Omental fat pad (tissue), 4 donors: ENCODE results near the gene KRT85. TPM values are rescaled to one million over a fixed set of nuclear protein-coding genes. Genes with fewer than 3 reads are reported as not detected.

Experiments used
- ATAC-seq: fragments of 150-250 bp; one replicate; pipeline ENCODE4 v1.9.1; 2016; ENCODE audit warnings: mild to moderate bottlenecking, moderate library complexity; ENCODE audit not compliant: low FRiP score
- DNase-seq: peaks from one replicate; pipeline ENCODE4 v3.0.0-alpha.2; 2019; ENCODE audit warnings: low spot score
- CTCF ChIP-seq, 3 donors: fragments of 450-650 bp; IDR thresholded peaks; one replicate each; pipeline ENCODE4 v1.5.1; 2016 to 2017; ENCODE audit warnings: antibody characterized with exemption in 3 of 3, mild to moderate bottlenecking in 3 of 3, moderate library complexity in 2 of 3
- total RNA-seq, 4 donors: library from RNA; depleted of rRNA; stranded (reverse); fragments of >200 nt; gene quantifications; one replicate each; pipeline ENCODE4 v1.1.0, GENCODE V29; 2016

KRT85 gene
- total RNA-seq, 4 donors from 2014 or later: not detected

- TF ChIP-seq CTCF (IDR thresholded peaks at IDR 0.05): no peak
- ATAC-seq (no peak), DNase-seq (no peak)
These were observed 20.6 kb upstream of the KRT85 start for GRCh38 chr12:52387859-52388258.

GRCh38 chr12:52385226-52385702 is 18.0 kb upstream of the KRT85 start, which contains the start of gene KRT84:
Gene KRT84 (minus strand): TSS chr12:52385652. CDS start chr12:52385585, 67 bp downstream.
- ATAC-seq (no peak), DNase-seq (no peak)
- TF ChIP-seq CTCF (IDR thresholded peaks at IDR 0.05): no peak

GRCh38 chr12:52383331-52383730 is 16.1 kb upstream of the KRT85 start:
- DNase-seq (no peak), ATAC-seq (no peak)
- no peak for TF ChIP-seq CTCF (IDR thresholded peaks at IDR 0.05)

GRCh38 chr12:52382854-52383253 is 15.6 kb upstream of the KRT85 start:
- no peak for ATAC-seq
- DNase-seq: no peak
- TF ChIP-seq CTCF (IDR thresholded peaks at IDR 0.05): no peak

- ATAC-seq: no peak
- no peak for DNase-seq
- TF ChIP-seq CTCF (IDR thresholded peaks at IDR 0.05): no peak
These were observed 13.9 kb upstream of the KRT85 start for GRCh38 chr12:52381206-52381605.

- no peak for TF ChIP-seq CTCF (IDR thresholded peaks at IDR 0.05)
- ATAC-seq: no peak
- DNase-seq: no peak
These were observed 13.0 kb upstream of the KRT85 start for GRCh38 chr12:52380271-52380694.

- TF ChIP-seq CTCF (IDR thresholded peaks at IDR 0.05): no peak
- ATAC-seq (no peak), DNase-seq (no peak)
These were observed 12.3 kb upstream of the KRT85 start for GRCh38 chr12:52379536-52379935.
